Retinal pigment epithelial cell (primary cell): Measurements from ENCODE around the gene ELOVL2.

Experiments
- DNase-seq: peaks from one replicate; pipeline ENCODE4 v3.0.0-alpha.2; 2010; ENCODE audit warnings: low read depth
- H3K4me3 ChIP-seq: 2 replicates; pipeline ENCODE4 v1.5.1; 2011; ENCODE audit warnings: mild to moderate bottlenecking, low read length, control low read depth, moderate library complexity
- CTCF ChIP-seq: conservative IDR thresholded peaks from 2 replicates; pipeline ENCODE4 v1.5.1; 2011; ENCODE audit warnings: low read depth, low read length, control low read depth, inconsistent platforms

The ELOVL2 gene

GRCh38 chr6:11036351-11036740 is 7.8 kb downstream of the ELOVL2 start:
- no peak for TF ChIP-seq CTCF
- DNase-seq = no peak
- H3K4me3 ChIP-seq = no peak overlapping the region

GRCh38 chr6:11035616-11036350 is 8.3 kb downstream of the ELOVL2 start:
- no peak for TF ChIP-seq CTCF
- DNase-seq = no peak
- no peak overlapping the region for H3K4me3 ChIP-seq

GRCh38 chr6:11033825-11034224 is 10.3 kb downstream of the ELOVL2 start:
- H3K4me3 ChIP-seq = no peak overlapping the region
- no peak for TF ChIP-seq CTCF
- no peak for DNase-seq

- no peak for TF ChIP-seq CTCF
- H3K4me3 ChIP-seq = no peak overlapping the region
- DNase-seq = no peak
Measured at GRCh38 chr6:11030904-11031303, 13.2 kb downstream of the ELOVL2 start.

- H3K4me3 ChIP-seq = no peak overlapping the region
- DNase-seq = no peak
- no peak for TF ChIP-seq CTCF
Measured at GRCh38 chr6:11028959-11029358, 15.1 kb downstream of the ELOVL2 start.

GRCh38 chr6:11027565-11028110 is 16.5 kb downstream of the ELOVL2 start:
- H3K4me3 ChIP-seq = no peak overlapping the region
- no peak for DNase-seq
- no peak for TF ChIP-seq CTCF
